ENCODE data around the gene PSMD13. TPM values are rescaled to one million over a fixed set of nuclear protein-coding genes. Genes with fewer than 3 reads are reported as not detected.

PSMD13 gene
- total RNA-seq, 1 donor from 2014 or later, result 92.3 TPM

Other genes with a start within 250 kb of the PSMD13 start
- gene SCGB1C1, start 43.9 kb upstream of the PSMD13 start, total RNA-seq, result not detected
- gene BET1L, start 29.6 kb upstream of the PSMD13 start, total RNA-seq, result 24.0 TPM
- 60.3 TPM for gene RIC8A, start 29.3 kb upstream of the PSMD13 start, total RNA-seq
- gene SIRT3, start 634 bp upstream of the PSMD13 start, total RNA-seq, result 41.4 TPM
- 0.32 TPM for gene NLRP6, start 41.4 kb downstream of the PSMD13 start, total RNA-seq
- 7.2 TPM for gene PGGHG, start 52.1 kb downstream of the PSMD13 start, total RNA-seq
- gene IFITM5, start 62.5 kb downstream of the PSMD13 start, total RNA-seq, result not detected
- 200 TPM for gene IFITM2, start 70.8 kb downstream of the PSMD13 start, total RNA-seq
- 101 TPM for gene IFITM1, start 77.1 kb downstream of the PSMD13 start, total RNA-seq
- 259 TPM for gene IFITM3, start 83.9 kb downstream of the PSMD13 start, total RNA-seq
- gene B4GALNT4, start 132.5 kb downstream of the PSMD13 start, total RNA-seq, result 0.50 TPM
- gene PKP3, start 157.2 kb downstream of the PSMD13 start, total RNA-seq, result 0.84 TPM
- 47.5 TPM for gene SIGIRR, start 178.0 kb downstream of the PSMD13 start, total RNA-seq
- 1.3 TPM for gene ANO9, start 205.0 kb downstream of the PSMD13 start, total RNA-seq
- gene PTDSS2, start 213.3 kb downstream of the PSMD13 start, total RNA-seq, result 31.8 TPM

Measured in left ventricle myocardium superior (tissue), 1 donor.